NCI-H526 treated with DMSO at 0.1 percent for 48 hours (cell line): ENCODE results near the gene COQ10A.
A peak's percentile ranks its signal among the peaks of the same experiment; 100 is the strongest.

ENCODE experiments used
- DNase-seq: peaks from one replicate; lab custom pipeline; 2025; lab: John Stamatoyannopoulos, UW

Gene COQ10A

GRCh38 chr12:56315622-56316473, 49.1 kb downstream of the COQ10A start, which contains the start of gene CNPY2:
Gene CNPY2, minus strand, starts transcription at chr12:56315988. Its CDS starts 771 bp downstream, at chr12:56315217.
- DNase-seq, result peak; percentile 97

GRCh38 chr12:56317675-56318074, 50.9 kb downstream of the COQ10A start:
- DNase-seq, result no peak
